Lower leg skin (tissue), 4 donors: ENCODE results near the gene SHC1. TPM values are rescaled to one million over a fixed set of nuclear protein-coding genes. Genes with fewer than 3 reads are reported as not detected.

Source experiments
- DNase-seq, 2 donors: peaks; one replicate each; pipeline ENCODE4 v3.0.0-alpha.2; 2019; ENCODE audit warnings: low spot score in 2 of 2
- H3K4me3 ChIP-seq: fragments of 200-600 bp; sonication (generic); 2 replicates; pipeline ENCODE4 v1.5.1; 2017; ENCODE audit warnings: mild to moderate bottlenecking, low read depth; ENCODE audit not compliant: poor library complexity, severe bottlenecking
- POLR2A ChIP-seq, 2 donors: fragments of 450-650 bp; IDR thresholded peaks; one replicate each; pipeline ENCODE4 v1.6.1; 2016 to 2017; ENCODE audit warnings: antibody characterized with exemption in 2 of 2, mild to moderate bottlenecking in 1 of 2, moderate library complexity in 1 of 2
- WGBS, 2 donors: methylation state at CpG; one replicate each; pipeline ENCODE4 v1.1.5; 2018; 5-methylcytosine and 5-hydroxymethylcytosine counted together
- intact Hi-C: fragments of 100-400 bp; cut with DNase I; formaldehyde crosslinking; loops from one replicate; pipeline ENCODE4 v1.15.0; 2023; ENCODE audit warnings: low total_unique reads
- total RNA-seq, 4 donors: library from RNA; depleted of rRNA; stranded (reverse); fragments of >200 nt; gene quantifications; one replicate each; pipeline ENCODE4 v1.1.0, GENCODE V29; 2016
- TF ChIP-seq, protein P1 (sequence below), 3 donors: fragments of 450-650 bp; IDR thresholded peaks; one replicate each; pipeline ENCODE4 v1.5.1; 2016; ENCODE audit warnings: antibody characterized with exemption in 3 of 3, mild to moderate bottlenecking in 3 of 3, moderate library complexity in 2 of 3

Gene SHC1
- total RNA-seq, 4 donors from 2014 or later: 45.4 to 68.9 (median 66.4) TPM

DNA sequence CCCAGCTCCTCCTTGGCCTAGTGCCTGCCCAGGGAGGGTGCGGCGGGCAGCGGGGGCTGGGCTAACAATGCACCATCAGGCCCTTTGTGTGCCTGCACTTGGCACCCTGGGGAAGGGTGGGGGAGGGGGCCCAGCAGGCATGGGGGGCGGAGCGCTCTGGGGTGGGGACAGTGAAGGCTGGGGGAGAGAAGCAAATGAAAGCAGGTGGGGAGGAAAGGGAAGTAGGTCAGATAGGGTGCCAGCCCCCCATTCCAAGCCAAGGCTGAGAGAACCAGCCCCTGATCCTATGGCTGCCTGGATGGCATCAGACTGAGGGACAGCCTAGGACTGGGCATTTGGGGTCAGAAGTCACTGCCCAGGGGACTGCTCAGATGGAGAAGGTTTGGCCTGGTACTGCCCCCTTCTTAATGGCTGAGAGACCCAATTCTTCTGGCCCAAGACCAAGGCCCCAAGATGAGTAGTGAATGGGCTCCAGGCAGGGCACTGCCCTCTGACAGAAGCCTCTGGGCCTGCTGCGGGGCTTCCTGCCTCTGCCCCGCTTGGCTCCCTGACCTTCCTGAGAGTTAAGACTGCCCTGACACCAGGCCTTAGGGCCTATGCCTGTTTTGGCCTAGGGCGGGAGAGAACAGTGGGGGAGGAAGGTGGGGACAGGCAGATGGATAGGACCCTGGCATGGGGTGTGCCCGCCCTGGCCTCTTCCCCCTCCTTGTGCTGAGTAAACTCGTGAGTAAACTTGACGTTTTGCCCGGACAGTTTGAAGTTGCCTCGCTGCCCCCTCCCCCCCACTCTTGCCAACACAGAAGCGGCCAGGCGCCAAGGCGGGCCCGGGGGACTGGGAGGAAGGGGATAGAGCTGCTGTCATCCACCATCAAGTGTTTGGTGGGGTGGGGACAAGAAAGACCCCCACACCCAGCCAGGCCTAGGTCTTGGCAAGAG lies 34.8 kb upstream of the SHC1 start:
- intact Hi-C loops: no loop called here
- WGBS, 2 donors: 15 to 19% methylated on average over 15 to 17 of the region's 17 CpGs
- TF ChIP-seq POLR2A (IDR thresholded peaks at IDR 0.05): no peak
- H3K4me3 ChIP-seq: no peak overlapping the region
- peak; percentile 73 to 94 for DNase-seq

DNA sequence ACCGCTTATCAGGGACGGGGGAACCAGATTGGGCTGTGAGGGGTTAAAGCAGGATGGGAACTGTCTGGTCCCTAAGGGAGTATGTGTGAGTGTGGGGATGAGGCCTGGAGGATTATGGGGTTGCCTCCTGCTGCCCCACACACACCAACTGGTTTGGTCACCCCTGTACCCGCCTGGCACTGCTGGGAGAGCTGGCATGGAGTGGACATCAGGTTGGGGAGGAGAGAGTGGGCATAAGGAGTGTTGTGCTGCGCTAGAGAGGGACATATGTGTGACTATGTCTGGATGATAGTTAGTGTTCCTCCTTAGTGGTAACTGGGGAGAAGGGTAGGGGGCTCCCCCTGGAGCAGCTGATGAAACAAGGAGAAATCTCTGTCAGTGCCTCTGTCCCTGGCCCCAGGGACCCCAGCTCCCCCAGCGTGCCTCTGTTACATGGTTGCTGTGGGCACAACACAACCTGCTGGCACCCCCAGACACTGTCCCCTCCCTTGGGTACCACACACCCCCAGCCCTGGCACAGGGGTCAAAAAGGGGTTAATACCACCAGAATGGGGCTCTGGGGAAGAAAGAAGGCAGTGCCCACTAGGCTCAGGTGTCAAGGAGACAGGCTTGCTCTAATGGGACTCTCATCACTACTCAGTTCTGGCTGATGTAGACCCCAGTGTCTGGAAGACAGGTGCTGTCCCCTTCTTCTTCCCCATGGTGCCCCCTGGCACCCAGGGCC lies 34.0 kb upstream of the SHC1 start:
- intact Hi-C loops: no loop called here
- TF ChIP-seq, protein P1, sequence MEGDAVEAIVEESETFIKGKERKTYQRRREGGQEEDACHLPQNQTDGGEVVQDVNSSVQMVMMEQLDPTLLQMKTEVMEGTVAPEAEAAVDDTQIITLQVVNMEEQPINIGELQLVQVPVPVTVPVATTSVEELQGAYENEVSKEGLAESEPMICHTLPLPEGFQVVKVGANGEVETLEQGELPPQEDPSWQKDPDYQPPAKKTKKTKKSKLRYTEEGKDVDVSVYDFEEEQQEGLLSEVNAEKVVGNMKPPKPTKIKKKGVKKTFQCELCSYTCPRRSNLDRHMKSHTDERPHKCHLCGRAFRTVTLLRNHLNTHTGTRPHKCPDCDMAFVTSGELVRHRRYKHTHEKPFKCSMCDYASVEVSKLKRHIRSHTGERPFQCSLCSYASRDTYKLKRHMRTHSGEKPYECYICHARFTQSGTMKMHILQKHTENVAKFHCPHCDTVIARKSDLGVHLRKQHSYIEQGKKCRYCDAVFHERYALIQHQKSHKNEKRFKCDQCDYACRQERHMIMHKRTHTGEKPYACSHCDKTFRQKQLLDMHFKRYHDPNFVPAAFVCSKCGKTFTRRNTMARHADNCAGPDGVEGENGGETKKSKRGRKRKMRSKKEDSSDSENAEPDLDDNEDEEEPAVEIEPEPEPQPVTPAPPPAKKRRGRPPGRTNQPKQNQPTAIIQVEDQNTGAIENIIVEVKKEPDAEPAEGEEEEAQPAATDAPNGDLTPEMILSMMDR (IDR thresholded peaks at IDR 0.05): no peak
- TF ChIP-seq POLR2A (IDR thresholded peaks at IDR 0.05): no peak
- WGBS, 2 donors: 16 to 19% methylated on average over 5 of the region's 5 CpGs
- peak in 1 of 2 donors; percentile 86 for DNase-seq
- peak overlapping the region; percentile 66 for H3K4me3 ChIP-seq

DNA sequence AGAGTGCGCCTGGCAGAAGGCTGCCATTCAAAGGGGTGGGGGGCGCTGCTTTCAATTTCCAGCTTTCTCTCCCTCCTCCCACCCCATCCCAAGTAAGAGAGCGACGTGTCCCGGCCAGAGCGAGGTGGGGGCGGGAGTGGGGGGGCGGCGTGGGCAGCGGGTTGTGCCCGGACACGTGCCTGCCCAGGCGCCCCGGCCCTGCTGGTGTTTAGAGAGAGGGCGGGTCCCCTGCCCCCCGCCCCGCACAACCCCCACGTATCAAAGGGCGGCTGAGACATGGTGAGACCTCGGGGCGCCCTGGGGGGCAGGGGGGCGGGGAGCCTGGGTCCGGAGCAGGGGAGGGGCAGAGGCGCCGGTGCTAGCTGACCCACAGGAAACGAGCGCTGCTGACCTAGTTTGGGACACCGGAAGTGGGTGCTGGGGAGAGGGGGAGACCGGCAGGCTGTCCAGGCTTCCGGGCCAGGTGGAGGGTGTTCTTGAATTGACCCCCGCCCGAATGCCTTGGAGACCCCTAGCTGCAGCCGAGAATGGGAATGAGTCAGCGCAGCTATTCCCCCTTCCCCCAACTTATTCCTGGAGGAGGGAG lies 33.3 kb upstream of the SHC1 start:
- DNase-seq: peak in 1 of 2 donors; percentile 95
- no peak for TF ChIP-seq POLR2A (IDR thresholded peaks at IDR 0.05)
- TF ChIP-seq, protein P1 (IDR thresholded peaks at IDR 0.05): no peak
- intact Hi-C loops: no loop called here
- 1% methylated on average over 15 of the region's 34 CpGs for WGBS, 2 donors
- H3K4me3 ChIP-seq: peak overlapping the region; percentile 66

DNA sequence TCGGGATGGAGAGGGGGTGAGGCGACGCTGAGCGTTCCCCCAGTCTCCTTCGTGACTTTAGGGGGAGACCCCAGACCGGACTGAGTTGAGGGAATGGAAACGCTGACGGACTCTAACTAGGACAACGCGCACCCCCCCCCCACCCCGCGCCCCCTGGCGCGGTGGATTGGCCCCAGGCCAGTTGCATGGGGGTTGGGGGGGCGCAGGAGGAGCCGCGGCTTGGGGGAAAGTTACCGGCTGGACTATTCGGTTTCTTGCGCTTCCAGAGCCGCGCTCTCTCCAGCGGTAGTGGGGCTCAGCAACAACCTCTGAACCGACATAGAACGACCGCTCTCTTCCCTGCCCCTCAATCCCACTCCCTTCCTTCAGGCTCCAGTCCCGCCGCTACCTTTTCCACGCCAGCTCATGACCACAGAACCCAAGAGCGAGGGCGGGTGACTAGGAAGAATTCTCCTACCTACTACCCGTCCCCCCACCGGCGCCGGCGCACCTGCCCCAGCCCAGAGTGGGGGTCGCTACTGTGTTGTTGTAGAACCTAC lies 32.7 kb upstream of the SHC1 start:
- H3K4me3 ChIP-seq: peak overlapping the region; percentile 66
- TF ChIP-seq, protein P1 (IDR thresholded peaks at IDR 0.05): no peak
- no peak for TF ChIP-seq POLR2A (IDR thresholded peaks at IDR 0.05)
- WGBS, 2 donors: 0 to 1% methylated on average over 31 to 37 of the region's 37 CpGs
- peak in 1 of 2 donors; percentile 86 for DNase-seq
- intact Hi-C loops: no loop called here

DNA sequence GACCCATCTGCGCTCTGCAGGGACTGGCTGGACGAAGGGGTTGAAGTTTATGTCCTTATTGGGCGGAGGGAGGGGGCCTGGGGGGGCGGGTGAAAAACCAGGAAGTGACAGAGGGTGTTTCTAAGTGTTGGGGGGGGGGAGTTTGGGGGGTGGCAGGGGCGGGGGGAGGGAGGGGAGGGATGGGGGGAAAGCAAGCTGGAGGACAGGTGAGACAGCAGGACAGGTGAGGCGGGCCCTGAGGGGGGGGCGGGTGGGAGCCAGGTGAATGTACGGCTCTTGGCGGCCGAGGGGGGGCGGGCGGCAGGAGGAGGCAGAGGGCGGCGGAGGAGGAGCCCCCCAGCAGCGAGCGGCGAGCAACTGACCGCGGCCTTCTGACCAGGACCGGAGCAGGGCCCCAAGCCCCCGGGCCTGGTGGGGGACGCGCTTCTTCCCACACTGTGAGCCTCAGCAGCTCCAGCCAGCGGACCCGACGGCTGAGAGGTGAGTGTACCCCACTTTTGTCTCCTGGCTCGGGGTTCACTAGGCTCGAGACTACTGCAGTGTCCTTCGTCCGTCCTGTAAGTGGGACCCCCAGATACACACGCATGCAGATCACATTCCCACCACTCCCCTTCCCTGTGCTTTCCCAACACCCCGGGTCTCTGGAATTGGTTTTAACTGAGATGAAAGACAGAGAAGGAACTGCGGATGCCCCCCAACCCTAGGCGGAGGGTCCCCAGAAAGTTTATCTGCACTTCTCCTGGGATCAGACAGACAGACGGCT lies 32.1 kb upstream of the SHC1 start, which contains the start of gene ZBTB7B:
Gene ZBTB7B (plus strand): TSS at position 339 of the 763 bp plus-strand sequence. CDS start 11,859 bp downstream, outside the sequence.
- peak within 1 kb of the TSS; percentile 66 for H3K4me3 ChIP-seq
- 1% methylated on average over 23 to 28 of the region's 35 CpGs for WGBS, 2 donors
- peak in 1 of 2 donors; percentile 92 for DNase-seq
- TF ChIP-seq, protein P1 (IDR thresholded peaks at IDR 0.05): no peak
- no peak for TF ChIP-seq POLR2A (IDR thresholded peaks at IDR 0.05)
- intact Hi-C loops: no loop called here
